ENCODE results near the gene H1-8.

The H1-8 gene

DNA sequence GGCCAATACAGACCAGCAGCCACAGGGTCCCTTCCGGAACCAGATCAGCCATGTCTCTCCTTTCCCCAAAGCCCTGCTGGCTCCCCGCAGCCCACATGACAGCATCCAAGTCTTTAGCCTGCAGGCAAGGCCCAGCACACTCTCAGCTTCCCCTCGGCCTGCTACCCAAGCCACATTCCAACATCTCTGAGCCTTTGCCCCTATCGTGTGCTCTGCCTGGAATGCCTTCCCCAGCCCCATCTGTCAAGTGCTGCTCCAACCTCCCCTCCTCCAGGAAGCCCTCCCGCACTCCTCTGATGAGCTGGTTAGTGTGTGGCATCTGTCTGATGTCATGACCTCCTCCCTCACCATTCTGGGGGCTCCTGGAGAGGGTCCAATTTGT, 55.0 kb downstream of the H1-8 start:
- Histone ChIP-seq H3K4me3 (ENCODE audit: low read depth, low read length) (no peak overlapping the region), H3K27ac (ENCODE audit: extremely low read depth, low read depth, low read length) (no peak overlapping the region), H3K9me3 (ENCODE audit: control insufficient read depth, insufficient read depth, low read depth, low read length) (no peaks in the 10 kb centered on the region), H3K36me3 (ENCODE audit: control insufficient read depth in 2 of 2, insufficient read depth in 1 of 2, low read length in 2 of 2) (no peaks in the 10 kb centered on the region), H3K4me1 (ENCODE audit: control insufficient read depth, insufficient read depth, low read length) (peaks cover 4% of the 10 kb centered on the region; the same call in 1 of the 2 replicates)
- ChIA-PET POLR2A (interaction anchor here (0.6 kb wide), 1 partner anchor 200 kb away, joined by 4 read pairs; no protein-coding TSS in a partner anchor), CTCF (no interaction called here)
- TF ChIP-seq ZEB2 (tag by site-specific recombination; IDR thresholded peaks at IDR 0.05) (no peak), ZNF768 (tag by site-specific recombination; IDR thresholded peaks at IDR 0.05) (no peak), SP7 (tag by site-specific recombination; IDR thresholded peaks at IDR 0.05) (no peak), ZNF624 (tag by site-specific recombination; IDR thresholded peaks at IDR 0.05) (no peak), ZNF600 (tag by site-specific recombination; IDR thresholded peaks at IDR 0.05) (peak; percentile 85), ZNF544 (tag by site-specific recombination; IDR thresholded peaks at IDR 0.05) (no peak), HOXD13 (CRISPR knock-in tag; IDR thresholded peaks at IDR 0.05; ENCODE audit: borderline replicate concordance) (no peak), ZNF610 (tag by site-specific recombination; IDR thresholded peaks at IDR 0.05; ENCODE audit: borderline replicate concordance) (no peak), ZBTB17 (tag by site-specific recombination; IDR thresholded peaks at IDR 0.05) (0 out of 2 replicates have a peak, but pooled peaks have one; percentile 13)
- TF ChIP-seq, protein P1, sequence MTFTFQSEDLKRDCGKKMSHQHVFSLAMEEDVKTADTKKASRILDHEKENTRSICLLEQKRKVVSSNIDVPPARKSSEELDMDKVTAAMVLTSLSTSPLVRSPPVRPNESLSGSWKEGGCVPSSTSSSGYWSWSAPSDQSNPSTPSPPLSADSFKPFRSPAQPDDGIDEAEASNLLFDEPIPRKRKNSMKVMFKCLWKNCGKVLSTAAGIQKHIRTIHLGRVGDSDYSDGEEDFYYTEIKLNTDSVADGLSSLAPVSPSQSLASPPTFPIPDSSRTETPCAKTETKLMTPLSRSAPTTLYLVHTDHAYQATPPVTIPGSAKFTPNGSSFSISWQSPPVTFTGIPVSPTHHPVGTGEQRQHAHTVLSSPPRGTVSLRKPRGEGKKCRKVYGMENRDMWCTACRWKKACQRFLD (tag by site-specific recombination; IDR thresholded peaks at IDR 0.05) = no peak

DNA sequence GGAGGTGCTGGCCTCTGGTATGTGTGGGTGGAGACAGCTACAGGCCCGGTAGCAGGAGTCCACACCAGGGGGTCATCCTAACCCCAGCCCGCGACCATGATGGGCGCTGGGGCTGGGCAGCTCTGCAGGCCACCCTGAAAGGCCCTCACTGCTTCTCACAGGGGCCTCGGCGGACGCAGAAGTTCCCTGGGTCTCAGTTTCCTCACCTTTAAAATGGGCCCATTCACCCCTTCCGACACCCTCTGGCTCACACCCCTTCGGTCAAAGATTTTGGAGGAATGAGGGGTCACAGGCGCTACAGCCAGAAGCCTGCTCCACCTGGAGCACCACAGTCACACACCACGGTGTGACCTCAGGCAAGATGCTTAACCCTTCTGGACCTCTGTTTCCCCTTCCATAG, 55.5 kb downstream of the H1-8 start:
- Histone ChIP-seq H3K9me3 (ENCODE audit: control insufficient read depth, insufficient read depth, low read depth, low read length) (no peaks in the 10 kb centered on the region), H3K4me1 (ENCODE audit: control insufficient read depth, insufficient read depth, low read length) (peaks cover 4% of the 10 kb centered on the region; the same call in 1 of the 2 replicates), H3K4me3 (ENCODE audit: low read depth, low read length) (no peak overlapping the region), H3K36me3 (ENCODE audit: control insufficient read depth in 2 of 2, insufficient read depth in 1 of 2, low read length in 2 of 2) (no peaks in the 10 kb centered on the region), H3K27ac (ENCODE audit: extremely low read depth, low read depth, low read length) (no peak overlapping the region)
- POLR2A ChIA-PET = no interaction called here
- TF ChIP-seq, protein P2, sequence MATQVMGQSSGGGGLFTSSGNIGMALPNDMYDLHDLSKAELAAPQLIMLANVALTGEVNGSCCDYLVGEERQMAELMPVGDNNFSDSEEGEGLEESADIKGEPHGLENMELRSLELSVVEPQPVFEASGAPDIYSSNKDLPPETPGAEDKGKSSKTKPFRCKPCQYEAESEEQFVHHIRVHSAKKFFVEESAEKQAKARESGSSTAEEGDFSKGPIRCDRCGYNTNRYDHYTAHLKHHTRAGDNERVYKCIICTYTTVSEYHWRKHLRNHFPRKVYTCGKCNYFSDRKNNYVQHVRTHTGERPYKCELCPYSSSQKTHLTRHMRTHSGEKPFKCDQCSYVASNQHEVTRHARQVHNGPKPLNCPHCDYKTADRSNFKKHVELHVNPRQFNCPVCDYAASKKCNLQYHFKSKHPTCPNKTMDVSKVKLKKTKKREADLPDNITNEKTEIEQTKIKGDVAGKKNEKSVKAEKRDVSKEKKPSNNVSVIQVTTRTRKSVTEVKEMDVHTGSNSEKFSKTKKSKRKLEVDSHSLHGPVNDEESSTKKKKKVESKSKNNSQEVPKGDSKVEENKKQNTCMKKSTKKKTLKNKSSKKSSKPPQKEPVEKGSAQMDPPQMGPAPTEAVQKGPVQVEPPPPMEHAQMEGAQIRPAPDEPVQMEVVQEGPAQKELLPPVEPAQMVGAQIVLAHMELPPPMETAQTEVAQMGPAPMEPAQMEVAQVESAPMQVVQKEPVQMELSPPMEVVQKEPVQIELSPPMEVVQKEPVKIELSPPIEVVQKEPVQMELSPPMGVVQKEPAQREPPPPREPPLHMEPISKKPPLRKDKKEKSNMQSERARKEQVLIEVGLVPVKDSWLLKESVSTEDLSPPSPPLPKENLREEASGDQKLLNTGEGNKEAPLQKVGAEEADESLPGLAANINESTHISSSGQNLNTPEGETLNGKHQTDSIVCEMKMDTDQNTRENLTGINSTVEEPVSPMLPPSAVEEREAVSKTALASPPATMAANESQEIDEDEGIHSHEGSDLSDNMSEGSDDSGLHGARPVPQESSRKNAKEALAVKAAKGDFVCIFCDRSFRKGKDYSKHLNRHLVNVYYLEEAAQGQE (tag by site-specific recombination; IDR thresholded peaks at IDR 0.05) = no peak
- CTCF ChIA-PET = no interaction called here

DNA sequence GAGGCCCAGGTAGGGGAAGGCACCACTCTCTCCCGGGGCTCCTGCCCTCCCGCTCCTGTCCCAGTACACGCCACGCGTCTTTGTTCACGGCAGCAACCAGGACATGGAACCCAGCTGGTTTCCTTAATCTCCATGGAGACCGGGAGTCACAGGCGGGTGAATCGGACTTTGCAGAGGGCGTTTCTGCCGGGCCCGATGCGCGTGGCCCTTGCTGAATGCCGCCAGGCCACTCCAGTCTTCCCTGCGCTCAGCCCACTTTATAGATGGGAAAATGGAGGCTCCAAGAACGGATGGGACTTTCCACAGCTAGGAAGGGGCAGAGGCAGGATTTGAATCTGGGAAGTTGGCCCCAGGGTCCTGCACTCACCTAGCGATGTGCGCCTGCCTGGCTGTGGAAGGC, 56.1 kb downstream of the H1-8 start:
- no peaks in the 10 kb centered on the region for H3K36me3 ChIP-seq (ENCODE audit: control insufficient read depth in 2 of 2, insufficient read depth in 1 of 2, low read length in 2 of 2)
- peaks cover under 1% of the 10 kb centered on the region; the same call in 1 of the 2 replicates for H3K4me1 ChIP-seq (ENCODE audit: control insufficient read depth, insufficient read depth, low read length)
- CTCF ChIA-PET = interaction anchor here (0.6 kb wide), 1 partner anchor 96 kb away, joined by 3 read pairs; no protein-coding TSS in a partner anchor
- POLR2A ChIA-PET = no interaction called here
- no peaks in the 10 kb centered on the region for H3K9me3 ChIP-seq (ENCODE audit: control insufficient read depth, insufficient read depth, low read depth, low read length)
- H3K4me3 ChIP-seq (ENCODE audit: low read depth, low read length) = no peak overlapping the region
- no peak overlapping the region for H3K27ac ChIP-seq (ENCODE audit: extremely low read depth, low read depth, low read length)
- TF ChIP-seq ZSCAN23 (tag by site-specific recombination; IDR thresholded peaks at IDR 0.05) (no peak), ZNF350 (tag by site-specific recombination; IDR thresholded peaks at IDR 0.05) (no peak), ZNF426 (tag by site-specific recombination; IDR thresholded peaks at IDR 0.05) (no peak), ZBTB20 (tag by site-specific recombination; IDR thresholded peaks at IDR 0.05) (no peak), ZBTB21 (tag by site-specific recombination; IDR thresholded peaks at IDR 0.05) (no peak), ZNF146 (tag by site-specific recombination; IDR thresholded peaks at IDR 0.05) (no peak), ZNF623 (tag by site-specific recombination; IDR thresholded peaks at IDR 0.05) (no peak), ZNF324 (tag by site-specific recombination; IDR thresholded peaks at IDR 0.05) (no peak), ZNF433 (tag by site-specific recombination; IDR thresholded peaks at IDR 0.05; ENCODE audit: low read depth) (no peak), ZNF302 (tag by site-specific recombination; IDR thresholded peaks at IDR 0.05; ENCODE audit: low read depth) (no peak)
- TF ChIP-seq, protein P3, sequence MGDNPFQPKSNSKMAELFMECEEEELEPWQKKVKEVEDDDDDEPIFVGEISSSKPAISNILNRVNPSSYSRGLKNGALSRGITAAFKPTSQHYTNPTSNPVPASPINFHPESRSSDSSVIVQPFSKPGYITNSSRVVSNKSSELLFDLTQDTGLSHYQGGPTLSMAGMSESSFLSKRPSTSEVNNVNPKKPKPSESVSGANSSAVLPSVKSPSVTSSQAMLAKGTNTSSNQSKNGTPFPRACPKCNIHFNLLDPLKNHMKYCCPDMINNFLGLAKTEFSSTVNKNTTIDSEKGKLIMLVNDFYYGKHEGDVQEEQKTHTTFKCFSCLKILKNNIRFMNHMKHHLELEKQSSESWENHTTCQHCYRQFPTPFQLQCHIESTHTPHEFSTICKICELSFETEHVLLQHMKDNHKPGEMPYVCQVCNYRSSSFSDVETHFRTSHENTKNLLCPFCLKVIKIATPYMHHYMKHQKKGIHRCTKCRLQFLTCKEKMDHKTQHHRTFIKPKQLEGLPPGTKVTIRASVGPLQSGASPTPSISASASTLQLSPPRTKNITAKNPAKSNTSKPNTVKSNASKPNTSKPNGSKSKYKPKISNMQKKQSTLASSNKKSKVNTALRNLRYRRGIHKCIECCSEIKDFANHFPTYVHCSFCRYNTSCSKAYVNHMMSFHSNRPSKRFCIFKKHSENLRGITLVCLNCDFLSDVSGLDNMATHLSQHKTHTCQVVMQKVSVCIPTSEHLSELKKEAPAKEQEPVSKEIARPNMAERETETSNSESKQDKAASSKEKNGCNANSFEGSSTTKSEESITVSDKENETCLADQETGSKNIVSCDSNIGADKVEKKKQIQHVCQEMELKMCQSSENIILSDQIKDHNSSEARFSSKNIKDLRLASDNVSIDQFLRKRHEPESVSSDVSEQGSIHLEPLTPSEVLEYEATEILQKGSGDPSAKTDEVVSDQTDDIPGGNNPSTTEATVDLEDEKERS (tag by site-specific recombination; IDR thresholded peaks at IDR 0.05) = no peak
